ENCODE data around the gene PRICKLE2.

DNA sequence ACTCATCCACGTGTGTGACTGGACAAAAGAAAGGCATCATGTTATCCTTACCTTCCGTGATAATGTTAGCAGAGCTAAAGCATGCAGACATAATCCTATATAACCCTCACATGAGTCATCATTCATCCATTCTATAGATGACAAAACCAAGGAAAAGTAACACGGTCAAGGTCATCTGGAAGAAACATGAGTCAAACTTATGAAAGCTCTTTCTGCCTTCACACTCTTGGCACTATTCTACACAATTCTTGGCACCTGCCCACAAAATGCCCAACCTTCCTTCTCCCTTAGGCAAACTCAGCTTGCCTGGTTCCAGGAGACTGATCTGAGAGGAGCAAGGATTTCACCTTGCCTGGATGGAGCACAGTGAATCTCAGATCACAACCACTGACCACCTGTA, 66.9 kb downstream of the PRICKLE2 start:
- TF ChIP-seq RARB (CRISPR knock-in tag; IDR thresholded peaks at IDR 0.05), result no peak
- no peak for TF ChIP-seq ARNTL (CRISPR knock-in tag; IDR thresholded peaks at IDR 0.05; ENCODE audit: borderline replicate concordance, low read depth)
- no peak for TF ChIP-seq ZFP30 (CRISPR knock-in tag; IDR thresholded peaks at IDR 0.05)
- TF ChIP-seq, protein P1, sequence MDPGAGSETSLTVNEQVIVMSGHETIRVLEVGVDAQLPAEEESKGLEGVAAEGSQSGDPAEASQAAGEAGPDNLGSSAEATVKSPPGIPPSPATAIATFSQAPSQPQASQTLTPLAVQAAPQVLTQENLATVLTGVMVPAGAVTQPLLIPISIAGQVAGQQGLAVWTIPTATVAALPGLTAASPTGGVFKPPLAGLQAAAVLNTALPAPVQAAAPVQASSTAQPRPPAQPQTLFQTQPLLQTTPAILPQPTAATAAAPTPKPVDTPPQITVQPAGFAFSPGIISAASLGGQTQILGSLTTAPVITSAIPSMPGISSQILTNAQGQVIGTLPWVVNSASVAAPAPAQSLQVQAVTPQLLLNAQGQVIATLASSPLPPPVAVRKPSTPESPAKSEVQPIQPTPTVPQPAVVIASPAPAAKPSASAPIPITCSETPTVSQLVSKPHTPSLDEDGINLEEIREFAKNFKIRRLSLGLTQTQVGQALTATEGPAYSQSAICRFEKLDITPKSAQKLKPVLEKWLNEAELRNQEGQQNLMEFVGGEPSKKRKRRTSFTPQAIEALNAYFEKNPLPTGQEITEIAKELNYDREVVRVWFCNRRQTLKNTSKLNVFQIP (CRISPR knock-in tag; IDR thresholded peaks at IDR 0.05; ENCODE audit: borderline replicate concordance, low read depth), result no peak
- TF ChIP-seq SNAI2 (CRISPR knock-in tag; IDR thresholded peaks at IDR 0.05), result no peak
- TF ChIP-seq, protein P2, sequence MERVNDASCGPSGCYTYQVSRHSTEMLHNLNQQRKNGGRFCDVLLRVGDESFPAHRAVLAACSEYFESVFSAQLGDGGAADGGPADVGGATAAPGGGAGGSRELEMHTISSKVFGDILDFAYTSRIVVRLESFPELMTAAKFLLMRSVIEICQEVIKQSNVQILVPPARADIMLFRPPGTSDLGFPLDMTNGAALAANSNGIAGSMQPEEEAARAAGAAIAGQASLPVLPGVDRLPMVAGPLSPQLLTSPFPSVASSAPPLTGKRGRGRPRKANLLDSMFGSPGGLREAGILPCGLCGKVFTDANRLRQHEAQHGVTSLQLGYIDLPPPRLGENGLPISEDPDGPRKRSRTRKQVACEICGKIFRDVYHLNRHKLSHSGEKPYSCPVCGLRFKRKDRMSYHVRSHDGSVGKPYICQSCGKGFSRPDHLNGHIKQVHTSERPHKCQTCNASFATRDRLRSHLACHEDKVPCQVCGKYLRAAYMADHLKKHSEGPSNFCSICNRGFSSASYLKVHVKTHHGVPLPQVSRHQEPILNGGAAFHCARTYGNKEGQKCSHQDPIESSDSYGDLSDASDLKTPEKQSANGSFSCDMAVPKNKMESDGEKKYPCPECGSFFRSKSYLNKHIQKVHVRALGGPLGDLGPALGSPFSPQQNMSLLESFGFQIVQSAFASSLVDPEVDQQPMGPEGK (CRISPR knock-in tag; IDR thresholded peaks at IDR 0.05; ENCODE audit: borderline replicate concordance), result no peak
- TF ChIP-seq, protein P3, sequence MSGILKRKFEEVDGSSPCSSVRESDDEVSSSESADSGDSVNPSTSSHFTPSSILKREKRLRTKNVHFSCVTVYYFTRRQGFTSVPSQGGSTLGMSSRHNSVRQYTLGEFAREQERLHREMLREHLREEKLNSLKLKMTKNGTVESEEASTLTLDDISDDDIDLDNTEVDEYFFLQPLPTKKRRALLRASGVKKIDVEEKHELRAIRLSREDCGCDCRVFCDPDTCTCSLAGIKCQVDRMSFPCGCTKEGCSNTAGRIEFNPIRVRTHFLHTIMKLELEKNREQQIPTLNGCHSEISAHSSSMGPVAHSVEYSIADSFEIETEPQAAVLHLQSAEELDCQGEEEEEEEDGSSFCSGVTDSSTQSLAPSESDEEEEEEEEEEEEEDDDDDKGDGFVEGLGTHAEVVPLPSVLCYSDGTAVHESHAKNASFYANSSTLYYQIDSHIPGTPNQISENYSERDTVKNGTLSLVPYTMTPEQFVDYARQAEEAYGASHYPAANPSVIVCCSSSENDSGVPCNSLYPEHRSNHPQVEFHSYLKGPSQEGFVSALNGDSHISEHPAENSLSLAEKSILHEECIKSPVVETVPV (CRISPR knock-in tag; IDR thresholded peaks at IDR 0.05), result no peak

Measured in SK-N-SH treated with all-trans-retinoic acid at 6 μM for 48 hours (cell line).